GM18498 (cell line): ENCODE measurements around the gene TFRC.
A peak's percentile ranks its signal among the peaks of the same experiment; 100 is the strongest.
"Not testable (repeated sequence)": the region's sequence is repeated elsewhere in the genome, so short reads cannot be mapped to it uniquely, and the experiment has no call there.

ENCODE experiments used
- ATAC-seq: cut with Tn5 transposase; IDR thresholded peaks from one replicate; pipeline ENCODE4 v1.9.1; 2021; ENCODE audit warnings: mild to moderate bottlenecking, moderate library complexity; ENCODE audit not compliant: unreplicated experiment

Gene TFRC

GRCh38 chr3:196081834-196082618 lies at the start of gene TFRC:
TSS of gene TFRC (minus strand) at chr3:196082090. CDS start at chr3:196077099, 4,991 bp downstream.
- peak; percentile 89 for ATAC-seq

- no peak for ATAC-seq
Measured at GRCh38 chr3:196128172-196128843, 46.4 kb upstream of the TFRC start.

GRCh38 chr3:196127308-196128040 lies 45.6 kb upstream of the TFRC start:
- no peak for ATAC-seq

GRCh38 chr3:196124608-196125007 lies 42.7 kb upstream of the TFRC start:
- ATAC-seq, result no peak

GRCh38 chr3:196122688-196123046 lies 40.8 kb upstream of the TFRC start:
- no peak for ATAC-seq

- ATAC-seq, result no peak
Measured at GRCh38 chr3:196122021-196122687, 40.3 kb upstream of the TFRC start.

- no peak for ATAC-seq
Measured at GRCh38 chr3:196121066-196121465, 39.2 kb upstream of the TFRC start.

- ATAC-seq, result no peak
Measured at GRCh38 chr3:196120291-196120951, 38.5 kb upstream of the TFRC start.

- ATAC-seq, result no peak
Measured at GRCh38 chr3:196117809-196118208, 35.9 kb upstream of the TFRC start.

- peak; percentile 67 for ATAC-seq
Measured at GRCh38 chr3:196115678-196116083, 33.8 kb upstream of the TFRC start.

GRCh38 chr3:196111939-196112386 lies 30.1 kb upstream of the TFRC start:
- no peak for ATAC-seq

GRCh38 chr3:196108075-196108743 lies 26.3 kb upstream of the TFRC start:
- ATAC-seq, result no peak

GRCh38 chr3:196104707-196105106 lies 22.8 kb upstream of the TFRC start:
- ATAC-seq, result not testable (repeated sequence)

GRCh38 chr3:196098365-196098980 lies 16.6 kb upstream of the TFRC start:
- ATAC-seq, result not testable (repeated sequence)

GRCh38 chr3:196097373-196098154 lies 15.7 kb upstream of the TFRC start:
- no peak for ATAC-seq

GRCh38 chr3:196096382-196096953 lies 14.6 kb upstream of the TFRC start:
- ATAC-seq, result peak; percentile 90

GRCh38 chr3:196093317-196094111 lies 11.6 kb upstream of the TFRC start:
- ATAC-seq, result no peak

- ATAC-seq, result no peak
Measured at GRCh38 chr3:196087906-196088305, 6.0 kb upstream of the TFRC start.
